Liver (tissue), 9 donors: ENCODE results near the gene KLHDC8A. TPM values are rescaled to one million over a fixed set of nuclear protein-coding genes. Genes with fewer than 3 reads are reported as not detected.

Source experiments
- DNase-seq: peaks from one replicate; pipeline ENCODE4 v3.0.0-alpha.2; 2017; ENCODE audit warnings: low spot score
- H3K27ac ChIP-seq, 2 donors: one replicate each; pipeline ENCODE4 v1.7.0; 2013; ENCODE audit warnings: inconsistent platforms in 2 of 2, low read length in 2 of 2, control low read depth in 1 of 2, low read depth in 1 of 2, mild to moderate bottlenecking in 1 of 2
- H3K27me3 ChIP-seq, 4 donors: one replicate each; pipeline versions ENCODE4 v1.6.1 to v1.7.0; 2013; ENCODE audit warnings: low read length in 3 of 4, inconsistent platforms in 1 of 4, mild to moderate bottlenecking in 1 of 4, moderate library complexity in 1 of 4; ENCODE audit not compliant: control insufficient read depth in 4 of 4, insufficient read depth in 4 of 4
- H3K36me3 ChIP-seq, 4 donors: one replicate each; pipeline versions ENCODE4 v1.6.1 to v1.7.0; 2013; ENCODE audit warnings: low read length in 3 of 4, mild to moderate bottlenecking in 3 of 4, low read depth in 1 of 4, moderate library complexity in 1 of 4; ENCODE audit not compliant: control insufficient read depth in 4 of 4, insufficient read depth in 3 of 4
- H3K4me1 ChIP-seq, 4 donors: one replicate each; pipeline versions ENCODE4 v1.6.1 to v1.7.0; 2013; ENCODE audit warnings: low read length in 3 of 4, mild to moderate bottlenecking in 3 of 4, moderate library complexity in 1 of 4; ENCODE audit not compliant: control insufficient read depth in 4 of 4, insufficient read depth in 4 of 4
- H3K4me3 ChIP-seq, 3 donors: one replicate each; pipeline versions ENCODE4 v1.6.1 to v1.7.0; 2013; ENCODE audit warnings: low read length in 3 of 3, control low read depth in 1 of 3, low read depth in 1 of 3, mild to moderate bottlenecking in 1 of 3
- H3K9ac ChIP-seq, 2 donors: one replicate each; pipeline ENCODE4 v1.7.0; 2013; ENCODE audit warnings: low read length in 2 of 2, mild to moderate bottlenecking in 2 of 2, moderate library complexity in 2 of 2, control low read depth in 1 of 2, low read depth in 1 of 2
- H3K9me3 ChIP-seq, 4 donors: one replicate each; pipeline versions ENCODE4 v1.6.1 to v1.7.0; 2013; ENCODE audit warnings: low read length in 3 of 4; ENCODE audit not compliant: control insufficient read depth in 4 of 4
- ATF3 ChIP-seq: IDR thresholded peaks from 2 replicates; pipeline ENCODE4 v1.6.1; 2016; ENCODE audit warnings: antibody characterized with exemption
- FOXA1 ChIP-seq: IDR thresholded peaks from 2 replicates; pipeline ENCODE4 v1.6.1; 2016; ENCODE audit warnings: antibody characterized with exemption
- FOXA2 ChIP-seq: IDR thresholded peaks from 2 replicates; pipeline ENCODE4 v1.6.1; 2016; ENCODE audit warnings: antibody characterized with exemption
- GABPA ChIP-seq, 2 donors: IDR thresholded peaks in 1 of 2; conservative IDR thresholded peaks in 1 of 2; 2 replicates each; pipeline ENCODE4 v1.6.1; 2016; ENCODE audit warnings: antibody characterized with exemption in 2 of 2, mild to moderate bottlenecking in 1 of 2, moderate library complexity in 1 of 2
- JUND ChIP-seq, 2 donors: IDR thresholded peaks; 2 replicates each; pipeline ENCODE4 v1.6.1; 2016; ENCODE audit warnings: antibody characterized with exemption in 2 of 2
- MAX ChIP-seq: IDR thresholded peaks from 2 replicates; pipeline ENCODE4 v1.6.1; 2016; ENCODE audit warnings: antibody characterized with exemption
- NR2F2 ChIP-seq: IDR thresholded peaks from 2 replicates; pipeline ENCODE4 v1.6.1; 2016; ENCODE audit warnings: antibody characterized with exemption
- RAD21 ChIP-seq, 2 donors: IDR thresholded peaks; 2 replicates each; pipeline ENCODE4 v1.6.1; 2016; ENCODE audit warnings: antibody characterized with exemption in 2 of 2, mild to moderate bottlenecking in 2 of 2
- REST ChIP-seq: IDR thresholded peaks from 2 replicates; pipeline ENCODE4 v1.6.1; 2016; ENCODE audit warnings: antibody characterized with exemption, mild to moderate bottlenecking
- RXRA ChIP-seq, 2 donors: IDR thresholded peaks; 2 replicates each; pipeline ENCODE4 v1.6.1; 2017 to 2018; ENCODE audit warnings: antibody characterized with exemption in 2 of 2, mild to moderate bottlenecking in 1 of 2
- ZBTB33 ChIP-seq: IDR thresholded peaks from 2 replicates; pipeline ENCODE4 v1.6.1; 2016; ENCODE audit warnings: antibody characterized with exemption
- WGBS: extraction: QIAGEN DNeasy Blood & Tissue Kit; methylation state at CpG from one replicate; pipeline ENCODE4 v1.1.7; 2013; 5-methylcytosine and 5-hydroxymethylcytosine counted together
- polyA plus RNA-seq, 2 donors: library from polyadenylated mRNA; stranded (reverse) in 1 of 2; unstranded in 1 of 2; fragments of 200-250 nt in 1 of 2; fragments of >200 nt in 1 of 2; fragmentation: Nextera tagmentation in 1 of 2; extraction: Ambion mirVana in 1 of 2; gene quantifications; one replicate each; pipeline versions ENCODE4 v1.2.1 to v1.2.3, GENCODE V29; 2013 to 2015
- total RNA-seq, 2 donors: library from RNA; depleted of rRNA; stranded (reverse); fragments of >200 nt; gene quantifications; one replicate each; pipeline ENCODE4 v1.2.3, GENCODE V29; 2014
- donor health status: healthy.
- donor health status: healthy.
- donor health status: healthy.
- donor health status: healthy.
- donor health status: healthy.

KLHDC8A gene
- total and polyA plus RNA-seq, 4 donors = 0.02 to 0.05 TPM; not detected in 2

GRCh38 chr1:205332015-205332791 is 24.5 kb downstream of the KLHDC8A start:
- TF ChIP-seq MAX (no peak), JUND (IDR thresholded peaks at IDR 0.05) (no peak), RXRA (IDR thresholded peaks at IDR 0.05) (no peak), ZBTB33 (no peak), RAD21 (IDR thresholded peaks at IDR 0.05) (no peak), GABPA (IDR thresholded peaks at IDR 0.05 in 1 of 2, conservative IDR thresholded peaks at IDR 0.05 in 1 of 2) (no peak), NR2F2 (no peak), FOXA2 (no peak), REST (no peak)
- 87% methylated on average over 11 of the region's 11 CpGs for WGBS

GRCh38 chr1:205330150-205330549 is 26.6 kb downstream of the KLHDC8A start:
- H3K27me3 ChIP-seq = no peaks in the 10 kb centered on the region
- no peak overlapping the region for H3K4me3 ChIP-seq
- no peak overlapping the region for H3K27ac ChIP-seq
- H3K4me1 ChIP-seq = peaks cover 0 to 2% (median 0%) of the 10 kb centered on the region in 4 donors
- DNase-seq = no peak
- H3K9ac ChIP-seq = no peak overlapping the region
- no peaks in the 10 kb centered on the region for H3K36me3 ChIP-seq
- H3K9me3 ChIP-seq = no peaks in the 10 kb centered on the region
- 68% methylated on average over 2 of the region's 2 CpGs for WGBS
- TF ChIP-seq FOXA1 (no peak), JUND (IDR thresholded peaks at IDR 0.05) (no peak), ATF3 (no peak), MAX (no peak), GABPA (IDR thresholded peaks at IDR 0.05 in 1 of 2, conservative IDR thresholded peaks at IDR 0.05 in 1 of 2) (no peak), RXRA (IDR thresholded peaks at IDR 0.05) (no peak), NR2F2 (no peak)

More at GRCh38 chr1:205332015-205332791, 24.5 kb downstream of the KLHDC8A start:
- no peak overlapping the region for H3K27ac ChIP-seq
- H3K4me1 ChIP-seq = no peaks in the 10 kb centered on the region
- H3K36me3 ChIP-seq = no peaks in the 10 kb centered on the region
- no peaks in the 10 kb centered on the region for H3K27me3 ChIP-seq
- H3K9ac ChIP-seq = no peak overlapping the region
- H3K9me3 ChIP-seq = no peaks in the 10 kb centered on the region
- H3K4me3 ChIP-seq = no peak overlapping the region
- no peak for DNase-seq
